Lower leg skin (tissue), 4 donors: ENCODE measurements around the gene ZFYVE27. TPM values are rescaled to one million over a fixed set of nuclear protein-coding genes. Genes with fewer than 3 reads are reported as not detected.

Experiments
- DNase-seq, 2 donors: peaks; one replicate each; pipeline ENCODE4 v3.0.0-alpha.2; 2019; ENCODE audit warnings: low spot score in 2 of 2
- H3K4me3 ChIP-seq: fragments of 200-600 bp; sonication (generic); 2 replicates; pipeline ENCODE4 v1.5.1; 2017; ENCODE audit warnings: mild to moderate bottlenecking, low read depth; ENCODE audit not compliant: poor library complexity, severe bottlenecking
- CTCF ChIP-seq, 3 donors: fragments of 450-650 bp; IDR thresholded peaks; one replicate each; pipeline ENCODE4 v1.5.1; 2016; ENCODE audit warnings: antibody characterized with exemption in 3 of 3, mild to moderate bottlenecking in 3 of 3, moderate library complexity in 2 of 3
- POLR2A ChIP-seq, 2 donors: fragments of 450-650 bp; IDR thresholded peaks; one replicate each; pipeline ENCODE4 v1.6.1; 2016 to 2017; ENCODE audit warnings: antibody characterized with exemption in 2 of 2, mild to moderate bottlenecking in 1 of 2, moderate library complexity in 1 of 2
- WGBS, 2 donors: methylation state at CpG; one replicate each; pipeline ENCODE4 v1.1.5; 2018; 5-methylcytosine and 5-hydroxymethylcytosine counted together
- intact Hi-C: fragments of 100-400 bp; cut with DNase I; formaldehyde crosslinking; loops from one replicate; pipeline ENCODE4 v1.15.0; 2023; ENCODE audit warnings: low total_unique reads
- total RNA-seq, 4 donors: library from RNA; depleted of rRNA; stranded (reverse); fragments of >200 nt; gene quantifications; one replicate each; pipeline ENCODE4 v1.1.0, GENCODE V29; 2016

Gene ZFYVE27
- total RNA-seq, 4 donors from 2014 or later = 18.7 to 35.0 (median 21.4) TPM

GRCh38 chr10:97766106-97766810 lies 29.3 kb downstream of the ZFYVE27 start:
- DNase-seq = no peak
- H3K4me3 ChIP-seq = no peak overlapping the region
- TF ChIP-seq POLR2A (IDR thresholded peaks at IDR 0.05) (no peak), CTCF (IDR thresholded peaks at IDR 0.05) (no peak)
- intact Hi-C loops = no loop called here
- 85 to 87% methylated on average over 13 of the region's 13 CpGs for WGBS, 2 donors

DNA sequence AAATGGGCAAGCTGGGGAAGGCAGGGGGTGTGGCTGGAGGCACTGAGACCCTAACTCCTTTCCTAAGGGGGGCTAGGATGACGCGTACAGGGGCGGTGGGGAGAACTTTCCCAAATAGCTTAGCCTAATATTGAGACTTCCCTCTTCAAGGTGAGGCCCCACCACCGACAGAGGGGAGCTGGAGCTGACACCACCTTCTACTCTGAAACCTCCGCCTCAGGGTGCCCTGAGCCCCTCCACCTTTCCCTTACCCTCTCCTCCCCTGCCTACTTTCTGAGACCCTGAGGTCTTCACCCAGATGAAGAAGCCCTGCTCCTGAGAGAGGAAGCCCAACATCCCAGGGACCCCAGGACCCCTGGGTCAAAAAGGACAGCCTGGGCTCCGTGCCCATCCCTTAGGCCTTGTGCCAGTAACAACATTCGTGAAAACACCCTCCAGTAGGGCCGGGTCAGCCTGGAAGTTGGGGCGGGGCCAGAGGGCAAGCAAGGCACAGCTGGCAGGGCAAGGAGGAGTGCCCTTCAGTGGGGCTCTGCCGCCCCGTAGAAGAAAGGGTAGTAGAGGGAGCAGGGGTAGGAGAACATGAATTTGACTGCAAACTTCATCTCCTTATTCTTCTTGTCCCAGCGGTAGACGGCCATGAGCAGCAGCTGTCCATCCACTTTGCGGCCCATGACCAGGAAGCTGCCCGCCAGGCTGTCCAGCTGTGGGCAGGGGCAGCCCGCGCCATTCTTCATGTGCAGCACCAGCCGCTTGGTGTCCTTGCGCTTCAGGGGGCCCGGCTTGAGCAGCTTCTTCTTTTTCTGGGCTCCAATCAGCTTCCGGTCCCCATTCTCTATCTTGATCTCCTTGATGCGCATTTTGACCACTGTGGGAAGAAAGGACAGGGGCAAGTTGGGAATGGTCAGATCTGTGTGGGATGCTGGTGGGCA lies 30.3 kb downstream of the ZFYVE27 start:
- intact Hi-C loops = no loop called here
- WGBS, 2 donors = 87% methylated on average over 22 of the region's 22 CpGs
- DNase-seq = no peak
- H3K4me3 ChIP-seq = no peak overlapping the region
- no peak for TF ChIP-seq POLR2A (IDR thresholded peaks at IDR 0.05)

- no peak for DNase-seq
- WGBS, 2 donors = 85 to 87% methylated on average over 9 of the region's 9 CpGs
- no peak overlapping the region for H3K4me3 ChIP-seq
- intact Hi-C loops = no loop called here
- TF ChIP-seq POLR2A (IDR thresholded peaks at IDR 0.05) (no peak), CTCF (IDR thresholded peaks at IDR 0.05) (no peak)
Measured at GRCh38 chr10:97768322-97769315, 31.7 kb downstream of the ZFYVE27 start.

DNA sequence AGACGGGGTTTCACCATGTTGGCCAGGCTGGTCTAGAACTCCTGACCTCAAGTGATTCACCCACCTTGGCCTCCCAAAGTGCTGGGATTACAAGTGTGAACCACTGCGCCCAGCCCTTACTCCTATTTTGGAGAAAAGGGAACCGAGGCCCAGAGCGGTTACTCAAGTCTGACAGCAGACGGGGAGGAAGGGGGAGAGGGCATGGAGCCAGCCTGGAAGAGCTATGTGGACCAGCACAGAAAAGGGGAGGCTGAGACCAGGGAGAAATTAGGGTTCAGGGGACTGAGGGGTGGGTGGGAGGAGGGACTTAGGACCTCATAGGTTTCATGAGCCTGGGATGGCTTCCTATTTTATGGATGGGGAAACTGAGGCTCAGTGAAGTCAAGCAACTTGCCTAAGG lies 33.3 kb downstream of the ZFYVE27 start:
- no peak for DNase-seq
- H3K4me3 ChIP-seq = no peak overlapping the region
- intact Hi-C loops = no loop called here
- TF ChIP-seq CTCF (IDR thresholded peaks at IDR 0.05) (no peak), POLR2A (IDR thresholded peaks at IDR 0.05) (no peak)
- 68 to 81% methylated on average over 5 of the region's 5 CpGs for WGBS, 2 donors

DNA sequence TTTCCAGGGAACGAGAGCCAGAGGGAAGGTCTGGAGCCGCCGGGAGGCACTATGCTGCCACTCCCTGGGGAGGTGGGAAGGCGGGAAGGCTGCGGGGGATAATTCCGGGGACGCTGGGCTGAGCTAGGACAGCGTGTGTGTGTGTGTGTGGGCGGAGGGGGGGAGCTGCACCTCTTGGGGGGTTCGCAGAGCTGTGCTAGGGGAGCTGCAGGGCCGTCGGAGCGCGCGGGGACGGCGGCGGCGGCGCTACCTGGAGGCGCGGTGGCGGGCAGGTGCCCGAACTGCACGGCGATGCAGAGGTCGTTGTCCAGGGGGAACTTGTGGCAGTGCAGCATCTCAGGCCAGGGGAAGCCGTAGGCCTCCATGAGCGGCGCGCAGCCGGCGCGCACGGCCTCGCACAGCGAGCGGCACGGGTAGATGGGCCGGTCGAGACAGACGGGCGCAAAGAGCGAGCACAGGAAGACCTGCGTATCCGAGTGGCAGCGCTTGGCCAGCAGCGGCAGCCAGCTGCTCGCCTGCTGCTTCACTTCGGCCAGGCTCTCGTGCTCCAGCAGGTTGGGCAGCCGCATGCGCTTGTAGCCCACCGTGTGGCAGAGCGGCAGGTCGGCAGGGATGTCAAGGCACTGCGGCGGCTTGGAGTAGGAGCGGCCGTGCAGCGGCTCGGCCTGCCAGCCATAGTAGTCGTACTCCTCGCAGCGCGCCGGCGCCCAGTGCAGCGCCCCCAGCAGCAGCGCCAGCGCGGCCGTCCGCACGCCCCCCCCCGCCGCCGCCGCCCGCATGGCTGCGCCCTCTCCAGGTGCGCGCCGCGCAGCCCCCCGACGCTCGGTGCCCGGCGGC lies 34.3 kb downstream of the ZFYVE27 start:
- no peak overlapping the region for H3K4me3 ChIP-seq
- TF ChIP-seq CTCF (IDR thresholded peaks at IDR 0.05) (no peak), POLR2A (IDR thresholded peaks at IDR 0.05) (no peak)
- intact Hi-C loops = no loop called here
- no peak for DNase-seq
- 1% methylated on average over 31 to 44 of the region's 90 CpGs for WGBS, 2 donors
